RPMI8226 (cell line): ENCODE measurements around the gene NMU.
A peak's percentile ranks its signal among the peaks of the same experiment; 100 is the strongest.
"Not testable (repeated sequence)": the region's sequence is repeated elsewhere in the genome, so short reads cannot be mapped to it uniquely, and the experiment has no call there.

Source experiments
- DNase-seq: peaks from one replicate; pipeline ENCODE4 v3.0.0-alpha.2; 2015

NMU gene

GRCh38 chr4:55618546-55619143, 17.5 kb downstream of the NMU start:
- DNase-seq, result no peak

- no peak for DNase-seq
Measured at GRCh38 chr4:55617587-55618197, 18.4 kb downstream of the NMU start.

GRCh38 chr4:55615008-55615407, 21.1 kb downstream of the NMU start:
- no peak for DNase-seq

- no peak for DNase-seq
Measured at GRCh38 chr4:55613621-55614020, 22.5 kb downstream of the NMU start.

GRCh38 chr4:55612341-55612740, 23.8 kb downstream of the NMU start:
- DNase-seq, result no peak

GRCh38 chr4:55611358-55612059, 24.6 kb downstream of the NMU start:
- DNase-seq, result no peak

GRCh38 chr4:55610381-55610780, 25.7 kb downstream of the NMU start:
- DNase-seq, result no peak

- DNase-seq, result no peak
Measured at GRCh38 chr4:55609393-55609866, 26.7 kb downstream of the NMU start.

GRCh38 chr4:55608591-55608990, 27.5 kb downstream of the NMU start:
- no peak for DNase-seq

- no peak for DNase-seq
Measured at GRCh38 chr4:55604996-55605395, 31.1 kb downstream of the NMU start.

- DNase-seq, result no peak
Measured at GRCh38 chr4:55600640-55601039, 35.5 kb downstream of the NMU start.

GRCh38 chr4:55598641-55599040, 37.5 kb downstream of the NMU start:
- no peak for DNase-seq

- DNase-seq, result no peak
Measured at GRCh38 chr4:55592014-55592413, 44.1 kb downstream of the NMU start, which contains the start of gene PDCL2. Gene PDCL2 (minus strand): TSS chr4:55592245. CDS start chr4:55592109, 136 bp downstream.

GRCh38 chr4:55588160-55588559, 47.9 kb downstream of the NMU start:
- no peak for DNase-seq

- DNase-seq, result not testable (repeated sequence)
Measured at GRCh38 chr4:55582773-55583172, 53.3 kb downstream of the NMU start.

GRCh38 chr4:55578341-55579010, 57.6 kb downstream of the NMU start:
- no peak for DNase-seq

- no peak for DNase-seq
Measured at GRCh38 chr4:55575513-55575912, 60.6 kb downstream of the NMU start.

- no peak for DNase-seq
Measured at GRCh38 chr4:55574252-55574651, 61.8 kb downstream of the NMU start.

- no peak for DNase-seq
Measured at GRCh38 chr4:55571806-55572205, 64.3 kb downstream of the NMU start.

GRCh38 chr4:55568905-55569504, 67.1 kb downstream of the NMU start:
- no peak for DNase-seq

GRCh38 chr4:55561889-55562288, 74.2 kb downstream of the NMU start:
- DNase-seq, result peak; percentile 53

GRCh38 chr4:55560096-55560495, 76.0 kb downstream of the NMU start:
- no peak for DNase-seq

- peak; percentile 8 for DNase-seq
Measured at GRCh38 chr4:55554453-55555030, 81.6 kb downstream of the NMU start.
